ENCODE results near the gene OR4C45.

- TF ChIP-seq CTCF (IDR thresholded peaks at IDR 0.05) (no peak), POLR2A (IDR thresholded peaks at IDR 0.05) (no peak)
These were observed 2.5 kb upstream of the OR4C45 start for GRCh38 chr11:50030193-50030592.
